Peyer's patch (tissue), 4 donors: ENCODE results near the gene HS6ST1. TPM values are rescaled to one million over a fixed set of nuclear protein-coding genes. Genes with fewer than 3 reads are reported as not detected.
A peak's percentile ranks its signal among the peaks of the same experiment; 100 is the strongest.

Experiments used
- DNase-seq, 3 donors: peaks; one replicate each; pipeline ENCODE4 v3.0.0-alpha.2; 2017 to 2019
- H3K27ac ChIP-seq, 4 donors: fragments of 200-600 bp; sonication (generic); one replicate each; pipeline ENCODE4 v1.5.1; 2016 to 2019
- H3K27me3 ChIP-seq, 2 donors: fragments of 200-600 bp; sonication (generic); one replicate each; pipeline ENCODE4 v1.5.1; 2019
- H3K36me3 ChIP-seq, 3 donors: fragments of 200-600 bp; sonication (generic); one replicate each; pipeline ENCODE4 v1.5.1; 2016 to 2019
- H3K4me1 ChIP-seq, 4 donors: fragments of 200-600 bp; sonication (generic); one replicate each; pipeline ENCODE4 v1.5.1; 2016 to 2019
- H3K4me3 ChIP-seq, 4 donors: fragments of 200-600 bp; sonication (generic); 1 replicate in 3 of 4; 2 replicates in 1 of 4; pipeline ENCODE4 v1.5.1; 2016 to 2019; ENCODE audit warnings: mild to moderate bottlenecking in 1 of 4
- H3K9me3 ChIP-seq, 4 donors: fragments of 200-600 bp; sonication (generic); one replicate each; pipeline ENCODE4 v1.5.1; 2016 to 2019; ENCODE audit warnings: mild to moderate bottlenecking in 1 of 4
- CTCF ChIP-seq, 6 experiments: fragments of 450-650 bp in 4 of 6; fragments of 200-600 bp in 2 of 6; sonication (generic) in 1 of 6; IDR thresholded peaks; one replicate each; pipeline ENCODE4 v1.5.1; 2017 to 2019; ENCODE audit warnings: antibody characterized with exemption in 6 of 6, mild to moderate bottlenecking in 3 of 6, moderate library complexity in 1 of 6
- POLR2A ChIP-seq, 2 donors: fragments of 450-650 bp; IDR thresholded peaks; one replicate each; pipeline ENCODE4 v1.5.1; 2017; ENCODE audit warnings: antibody characterized with exemption in 2 of 2, mild to moderate bottlenecking in 2 of 2, moderate library complexity in 2 of 2
- total RNA-seq, 4 donors: library from RNA; depleted of rRNA; stranded (reverse); fragments of >200 nt; gene quantifications; one replicate each; pipeline ENCODE4 v1.1.0, GENCODE V29; 2016

The HS6ST1 gene
- total RNA-seq, 4 donors from 2014 or later = 16.5 to 52.0 (median 40.2) TPM

GRCh38 chr2:128299628-128300027 lies 19.0 kb downstream of the HS6ST1 start:
- Histone ChIP-seq H3K4me3 (no peak overlapping the region), H3K4me1 (peaks cover 0 to 17% (median 0%) of the 10 kb centered on the region in 4 donors), H3K27ac (peak overlapping the region in 2 of 4 donors; percentile 38 to 76), H3K36me3 (no peaks in the 10 kb centered on the region), H3K9me3 (no peaks in the 10 kb centered on the region), H3K27me3 (no peaks in the 10 kb centered on the region)
- no peak for DNase-seq
- TF ChIP-seq POLR2A (IDR thresholded peaks at IDR 0.05) (no peak), CTCF (IDR thresholded peaks at IDR 0.05) (no peak)

- H3K4me3 ChIP-seq = no peak overlapping the region
- no peaks in the 10 kb centered on the region for H3K9me3 ChIP-seq
- H3K27me3 ChIP-seq = no peaks in the 10 kb centered on the region
- H3K27ac ChIP-seq = peak overlapping the region in 2 of 4 donors; percentile 22 to 38
- H3K4me1 ChIP-seq = peaks cover 0 to 22% (median 0%) of the 10 kb centered on the region in 4 donors
- no peaks in the 10 kb centered on the region for H3K36me3 ChIP-seq
- TF ChIP-seq POLR2A (IDR thresholded peaks at IDR 0.05) (no peak), CTCF (IDR thresholded peaks at IDR 0.05) (no peak)
- no peak for DNase-seq
Measured at GRCh38 chr2:128298846-128299507, 19.7 kb downstream of the HS6ST1 start.

GRCh38 chr2:128298286-128298685 lies 20.4 kb downstream of the HS6ST1 start:
- Histone ChIP-seq H3K9me3 (no peaks in the 10 kb centered on the region), H3K4me1 (peaks cover 0 to 26% (median 0%) of the 10 kb centered on the region in 4 donors), H3K27me3 (no peaks in the 10 kb centered on the region), H3K36me3 (no peaks in the 10 kb centered on the region), H3K4me3 (no peak overlapping the region), H3K27ac (no peak overlapping the region)
- no peak for DNase-seq
- TF ChIP-seq POLR2A (IDR thresholded peaks at IDR 0.05) = no peak
- no peak for TF ChIP-seq CTCF (IDR thresholded peaks at IDR 0.05)

- no peak for DNase-seq
- Histone ChIP-seq H3K9me3 (no peaks in the 10 kb centered on the region), H3K36me3 (no peaks in the 10 kb centered on the region), H3K27me3 (no peaks in the 10 kb centered on the region), H3K4me1 (peaks cover 0 to 21% (median 0%) of the 10 kb centered on the region in 4 donors), H3K4me3 (no peak overlapping the region), H3K27ac (no peak overlapping the region)
- TF ChIP-seq POLR2A (IDR thresholded peaks at IDR 0.05) = no peak
- no peak for TF ChIP-seq CTCF (IDR thresholded peaks at IDR 0.05)
Measured at GRCh38 chr2:128293870-128294455, 24.7 kb downstream of the HS6ST1 start.

- Histone ChIP-seq H3K27me3 (no peaks in the 10 kb centered on the region), H3K27ac (peak overlapping the region in 1 of 4 donors; percentile 12), H3K4me3 (no peak overlapping the region), H3K9me3 (no peaks in the 10 kb centered on the region), H3K36me3 (no peaks in the 10 kb centered on the region), H3K4me1 (peaks cover 0 to 21% (median 0%) of the 10 kb centered on the region in 4 donors)
- DNase-seq = no peak
- TF ChIP-seq POLR2A (IDR thresholded peaks at IDR 0.05) (no peak), CTCF (IDR thresholded peaks at IDR 0.05) (no peak)
Measured at GRCh38 chr2:128293426-128293755, 25.3 kb downstream of the HS6ST1 start.
